HepG2 (cell line): ENCODE measurements around the gene EPHX1. TPM values are rescaled to one million over a fixed set of nuclear protein-coding genes. Genes with fewer than 3 reads are reported as not detected.

ENCODE experiments used
- ATF3 ChIP-seq: sonication (generic); formaldehyde crosslinking; IDR thresholded peaks from 2 replicates; pipeline ENCODE4 v1.4.0; 2020; ENCODE audit warnings: missing genetic modification reagents
- ATF7-NPFF ChIP-seq: sonication (generic); formaldehyde crosslinking; IDR thresholded peaks from 2 replicates; pipeline ENCODE4 v1.8.1; 2023; ENCODE audit warnings: mild to moderate bottlenecking, low read depth, missing genetic modification reagents, moderate library complexity
- FOXO1 ChIP-seq: sonication (generic); formaldehyde crosslinking; IDR thresholded peaks from 2 replicates; pipeline ENCODE4 v1.4.0; 2020; ENCODE audit warnings: missing genetic modification reagents
- HMG20B ChIP-seq: conservative IDR thresholded peaks from 2 replicates; pipeline ENCODE4 v1.6.1; 2016; ENCODE audit warnings: missing genetic modification reagents, missing compliant biosample characterization
- HOXD1 ChIP-seq: sonication (generic); formaldehyde crosslinking; IDR thresholded peaks from 2 replicates; pipeline ENCODE4 v1.5.0; 2020; ENCODE audit warnings: missing genetic modification reagents
- KLF11 ChIP-seq: IDR thresholded peaks from 2 replicates; pipeline ENCODE4 v1.6.1; 2016; ENCODE audit warnings: missing compliant biosample characterization
- NR2C2 ChIP-seq: sonication (generic); formaldehyde crosslinking; IDR thresholded peaks from 2 replicates; pipeline ENCODE4 v1.4.0; 2020; ENCODE audit warnings: missing genetic modification reagents, mild to moderate bottlenecking, moderate library complexity, borderline replicate concordance
- NRL ChIP-seq: sonication (generic); formaldehyde crosslinking; IDR thresholded peaks from 2 replicates; pipeline ENCODE4 v1.5.0; 2020; ENCODE audit warnings: missing genetic modification reagents, mild to moderate bottlenecking, moderate library complexity, borderline replicate concordance
- RFX1 ChIP-seq: fragments of 450-650 bp; IDR thresholded peaks from 2 replicates; pipeline ENCODE4 v1.6.1; 2017
- RORA ChIP-seq: sonication (generic); formaldehyde crosslinking; IDR thresholded peaks from 2 replicates; pipeline ENCODE4 v1.5.0; 2020; ENCODE audit warnings: mild to moderate bottlenecking, missing genetic modification reagents, moderate library complexity
- RXRB ChIP-seq: IDR thresholded peaks from 2 replicates; pipeline ENCODE4 v1.6.1; 2016; ENCODE audit warnings: borderline replicate concordance, missing genetic modification reagents, missing compliant biosample characterization
- ZFY ChIP-seq: sonication (generic); formaldehyde crosslinking; IDR thresholded peaks from 2 replicates; pipeline ENCODE4 v1.4.0; 2020; ENCODE audit warnings: missing genetic modification reagents
- ZNF121 ChIP-seq: sonication (generic); formaldehyde crosslinking; IDR thresholded peaks from 2 replicates; pipeline ENCODE4 v1.5.0; 2020; ENCODE audit warnings: mild to moderate bottlenecking, missing genetic modification reagents
- ZNF18 ChIP-seq: sonication (generic); formaldehyde crosslinking; IDR thresholded peaks from 2 replicates; pipeline ENCODE4 v1.8.0; 2022; ENCODE audit warnings: mild to moderate bottlenecking, missing genetic modification reagents; ENCODE audit not compliant: insufficient replicate concordance
- ZNF292 ChIP-seq: sonication (generic); formaldehyde crosslinking; IDR thresholded peaks from 2 replicates; pipeline ENCODE4 v1.8.1; 2022; ENCODE audit warnings: mild to moderate bottlenecking, low read depth, missing genetic modification reagents, borderline replicate concordance
- ZNF318 ChIP-seq: sonication (generic); formaldehyde crosslinking; IDR thresholded peaks from 2 replicates; pipeline ENCODE4 v1.4.0; 2020; ENCODE audit warnings: mild to moderate bottlenecking, missing genetic modification reagents
- ZNF354B ChIP-seq: sonication (generic); formaldehyde crosslinking; IDR thresholded peaks from 2 replicates; pipeline ENCODE4 v1.8.0; 2022; ENCODE audit warnings: mild to moderate bottlenecking, missing genetic modification reagents
- ZNF558 ChIP-seq: sonication (generic); formaldehyde crosslinking; IDR thresholded peaks from 2 replicates; pipeline ENCODE4 v1.9.0; 2022; ENCODE audit warnings: mild to moderate bottlenecking, missing genetic modification reagents, borderline replicate concordance
- polyA plus RNA-seq, 8 experiments: library from polyadenylated mRNA; depleted of rRNA in 3 of 8; stranded (reverse) in 7 of 8; unstranded in 1 of 8; fragments of >200 nt; fragmentation: Illumina TruSeq in 4 of 8; extraction: Trizol in 4 of 8; gene quantifications; 2 replicates each; pipeline versions ENCODE4 v1.2.1 to v1.2.3, GENCODE V29; 2011 to 2016; ENCODE audit warnings: low read depth in 4 of 8, missing spikeins in 1 of 8, mixed read lengths in 1 of 8; ENCODE audit not compliant: insufficient read depth in 1 of 8
- total RNA-seq, 5 experiments: library from RNA; depleted of rRNA; stranded (reverse); fragments of >200 nt; fragmentation: Illumina TruSeq; extraction: Trizol; gene quantifications; 2 replicates each; pipeline ENCODE4 v1.2.3, GENCODE V29; 2016; ENCODE audit warnings: low read depth in 1 of 5

The EPHX1 gene
- total and polyA plus RNA-seq, 2 of the 13 experiments (the other 11 are each of a cell fraction or from before 2014, with no cell fraction given) = 27.7 to 36.5 TPM

- TF ChIP-seq NRL (CRISPR knock-in tag) = 0 out of 2 replicates have a peak, but pooled peaks have one; percentile 14
- peak; percentile 57; the same call in 1 of the 2 replicates for TF ChIP-seq ATF7-NPFF (CRISPR knock-in tag)
- peak; percentile 76 for TF ChIP-seq ZFY
- TF ChIP-seq RXRB (CRISPR knock-in tag) = no peak; the same call in 1 of the 2 replicates
- TF ChIP-seq HOXD1 (CRISPR knock-in tag) = 0 out of 2 replicates have a peak, but pooled peaks have one; percentile 10
- TF ChIP-seq RFX1 = no peak
- TF ChIP-seq HMG20B = 0 out of 2 replicates have a peak, but pooled peaks have one; percentile 21
- no peak for TF ChIP-seq KLF11 (CRISPR knock-in tag)
- no peak for TF ChIP-seq ZNF354B
- 0 out of 2 replicates have a peak, but pooled peaks have one; percentile 20 for TF ChIP-seq NR2C2 (CRISPR knock-in tag)
- 0 out of 2 replicates have a peak, but pooled peaks have one; percentile 36 for TF ChIP-seq ZNF558 (CRISPR knock-in tag)
- no peak for TF ChIP-seq ATF3
- peak; percentile 71 for TF ChIP-seq ZNF18 (CRISPR knock-in tag)
- no peak for TF ChIP-seq FOXO1
- TF ChIP-seq ZNF318 = no peak
- TF ChIP-seq ZNF292 (CRISPR knock-in tag) = no peak
- TF ChIP-seq ZNF121 (CRISPR knock-in tag) = no peak
- no peak for TF ChIP-seq RORA
Measured at GRCh38 chr1:225882694-225883615, 73.0 kb downstream of the EPHX1 start (continued).
